GM23248 (cell line): ENCODE data around the gene TRMT112. TPM values are rescaled to one million over a fixed set of nuclear protein-coding genes. Genes with fewer than 3 reads are reported as not detected.

Source experiments
- DNase-seq: peaks from one replicate; pipeline ENCODE4 v3.0.0-alpha.2; 2015
- H2AFZ ChIP-seq: fragments of 200-600 bp; sonication (generic); 2 replicates; pipeline ENCODE4 v1.6.1; 2016; ENCODE audit warnings: antibody characterized with exemption
- H3F3A ChIP-seq: fragments of 200-600 bp; sonication (generic); 2 replicates; pipeline ENCODE4 v1.6.1; 2016; ENCODE audit warnings: mild to moderate bottlenecking, antibody characterized with exemption, mixed run types; ENCODE audit not compliant: insufficient read depth
- H3K27ac ChIP-seq: fragments of 200-600 bp; sonication (generic); 2 replicates; pipeline ENCODE4 v1.5.1; 2016; ENCODE audit warnings: mild to moderate bottlenecking
- H3K27me3 ChIP-seq: fragments of 200-600 bp; sonication (generic); replicated peaks from 2 replicates; pipeline ENCODE4 v1.6.1; 2016; ENCODE audit warnings: mild to moderate bottlenecking; ENCODE audit not compliant: insufficient read depth
- H3K36me3 ChIP-seq: fragments of 200-600 bp; sonication (generic); 2 replicates; pipeline ENCODE4 v1.6.1; 2016; ENCODE audit warnings: low read depth, mild to moderate bottlenecking
- H3K4me1 ChIP-seq: fragments of 200-600 bp; sonication (generic); 2 replicates; pipeline ENCODE4 v1.6.1; 2016; ENCODE audit warnings: mild to moderate bottlenecking; ENCODE audit not compliant: insufficient read depth
- H3K4me2 ChIP-seq: fragments of 200-600 bp; sonication (generic); one replicate; pipeline ENCODE4 v1.6.1; 2016; ENCODE audit warnings: mild to moderate bottlenecking; ENCODE audit not compliant: unreplicated experiment
- H3K4me3 ChIP-seq: fragments of 200-600 bp; sonication (generic); 2 replicates; pipeline ENCODE4 v1.5.1; 2016; ENCODE audit warnings: mild to moderate bottlenecking
- H3K79me2 ChIP-seq: fragments of 200-600 bp; sonication (generic); 2 replicates; pipeline ENCODE4 v1.6.1; 2016; ENCODE audit warnings: mild to moderate bottlenecking; ENCODE audit not compliant: insufficient read depth
- H3K9ac ChIP-seq: fragments of 200-600 bp; sonication (generic); 2 replicates; pipeline ENCODE4 v1.6.1; 2016; ENCODE audit warnings: mild to moderate bottlenecking
- H3K9me2 ChIP-seq: fragments of 200-600 bp; sonication (generic); 2 replicates; pipeline ENCODE4 v1.6.1; 2016; ENCODE audit warnings: mixed run types, mild to moderate bottlenecking, moderate library complexity; ENCODE audit not compliant: insufficient read depth
- H3K9me3 ChIP-seq: fragments of 200-600 bp; sonication (generic); one replicate; pipeline ENCODE4 v1.6.1; 2017; ENCODE audit warnings: low read depth
- H4K20me1 ChIP-seq: fragments of 200-600 bp; sonication (generic); 2 replicates; pipeline ENCODE4 v1.6.0; 2016; ENCODE audit not compliant: insufficient read depth
- EZH2 ChIP-seq: fragments of 200-600 bp; sonication (generic); IDR thresholded peaks from 2 replicates; pipeline ENCODE4 v1.6.1; 2018; ENCODE audit warnings: antibody characterized with exemption, mild to moderate bottlenecking; ENCODE audit not compliant: insufficient read depth, poor library complexity, severe bottlenecking
- EZH2phosphoT487 ChIP-seq: fragments of 200-600 bp; sonication (generic); IDR thresholded peaks from 2 replicates; pipeline ENCODE4 v1.6.1; 2018; ENCODE audit warnings: antibody characterized with exemption, moderate library complexity, mild to moderate bottlenecking, low read depth; ENCODE audit not compliant: insufficient read depth
- WGBS, 2 experiments: methylation state at CpG; one replicate each; pipeline ENCODE4 v1.1.6; 2015 to 2017; ENCODE audit warnings: low lambda C conversion rate in 2 of 2, low coverage in 1 of 2; ENCODE audit errors: missing lambda C conversion rate in 2 of 2; 5-methylcytosine and 5-hydroxymethylcytosine counted together
- in situ Hi-C: fragments of 300-500 bp; cut with MboI; formaldehyde crosslinking; loops from 2 replicates; pipeline ENCODE4 v1.15.0; 2020
- polyA plus RNA-seq: library from polyadenylated mRNA; unstranded; fragments of >200 nt; fragmentation: Nextera tagmentation; extraction: Ambion mirVana; gene quantifications from 2 replicates; pipeline ENCODE4 v1.2.1, GENCODE V29; 2016
- total RNA-seq: library from RNA; depleted of rRNA; stranded (reverse); fragments of >200 nt; shearing (Covaris generic); gene quantifications from 2 replicates; pipeline ENCODE4 v1.2.3, GENCODE V29; 2014

TRMT112 gene
- total and polyA plus RNA-seq, 2 experiments from 2014 or later = 161 to 269 TPM

DNA sequence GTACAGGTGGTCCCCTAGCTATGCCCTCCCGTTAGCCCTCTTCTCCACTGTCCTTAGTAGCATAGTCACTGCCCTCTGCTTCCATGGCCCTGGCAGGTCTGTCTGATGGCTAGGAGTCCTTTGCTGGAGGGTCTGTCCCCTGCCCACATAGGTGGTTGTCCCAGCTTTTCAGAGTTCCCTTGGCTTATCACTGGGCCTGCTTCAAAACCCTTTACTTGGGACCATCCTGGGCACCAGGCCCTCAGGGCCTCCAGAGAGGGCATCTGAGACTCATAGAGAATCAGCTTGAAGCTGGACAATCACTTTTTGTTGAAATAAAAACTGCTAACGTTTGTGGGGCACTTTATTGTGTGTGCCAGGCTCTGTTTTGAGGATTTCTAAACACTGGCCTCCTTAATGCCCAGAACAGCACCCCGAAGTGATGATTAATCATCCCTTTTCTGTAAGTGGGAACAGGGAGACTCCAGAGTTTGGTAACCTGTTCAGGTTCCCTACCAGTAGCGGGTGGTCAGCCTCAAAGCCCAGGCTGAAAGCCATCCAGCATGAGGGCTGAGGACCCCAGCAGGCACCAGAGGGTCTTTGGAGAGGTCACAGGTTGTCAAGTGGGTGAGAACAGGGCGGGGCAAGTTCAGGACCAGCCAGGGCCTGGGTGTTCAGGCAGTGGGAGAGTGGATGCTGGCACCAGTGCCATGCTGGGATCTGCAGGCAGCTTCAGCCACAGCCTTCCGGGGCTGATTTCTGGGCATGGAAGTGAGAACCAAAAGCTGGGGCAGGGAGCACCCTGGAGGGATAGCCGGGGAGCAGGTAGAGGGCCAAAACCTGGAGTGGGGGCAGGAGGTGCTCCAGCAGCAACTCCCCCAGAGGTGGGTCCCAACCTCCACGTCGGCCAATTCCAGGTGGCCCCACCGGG lies 26.8 kb downstream of the TRMT112 start:
- Histone ChIP-seq H3K36me3 (no peaks in the 10 kb centered on the region), H2AFZ (no peak overlapping the region), H4K20me1 (no peaks in the 10 kb centered on the region), H3K9ac (no peak overlapping the region), H3K27me3 (peaks cover 20% of the 10 kb centered on the region), H3K9me2 (no peaks in the 10 kb centered on the region), H3K79me2 (0 out of 2 replicates have a peak, but pooled peaks cover 6% of the 10 kb centered on the region), H3K9me3 (no peaks in the 10 kb centered on the region), H3K4me2 (no peak overlapping the region), H3K4me3 (no peak overlapping the region), H3F3A (no peaks in the 10 kb centered on the region), H3K4me1 (0 out of 2 replicates have a peak, but pooled peaks cover 2% of the 10 kb centered on the region), H3K27ac (no peak overlapping the region)
- no peak for DNase-seq
- TF ChIP-seq EZH2 (peak; percentile 34), EZH2phosphoT487 (no peak)
- in situ Hi-C loops = no loop called here
- 56 to 59% methylated on average over 10 of the region's 10 CpGs for WGBS, 2 experiments

DNA sequence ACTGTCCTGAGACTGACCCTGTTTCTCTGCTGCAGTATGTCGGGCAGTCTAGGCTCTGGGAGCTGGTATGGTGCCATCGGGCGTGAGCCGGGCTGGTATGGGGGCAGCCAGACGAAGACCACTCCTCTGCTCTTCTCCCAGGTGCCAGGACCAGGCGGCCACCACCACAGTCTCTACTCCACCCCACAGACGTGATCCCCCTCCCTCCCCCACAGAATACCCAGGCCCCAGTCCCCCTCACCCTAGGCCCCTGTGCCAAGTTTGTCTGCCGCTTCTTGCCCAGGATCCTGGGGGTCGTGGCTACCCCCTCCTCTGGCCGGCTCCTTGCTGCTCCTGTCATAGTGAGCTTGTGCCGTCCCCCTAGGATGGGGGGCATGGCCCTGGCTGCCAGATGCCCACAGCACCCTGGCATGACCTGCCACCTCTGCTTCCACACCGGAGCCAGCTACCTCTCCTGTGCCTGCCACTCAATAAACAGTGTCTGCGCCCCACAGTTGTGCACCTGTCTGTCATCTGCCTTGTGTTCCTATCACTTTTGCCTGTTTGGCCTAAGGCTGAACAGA lies 28.3 kb downstream of the TRMT112 start:
- no peaks in the 10 kb centered on the region for H3F3A ChIP-seq
- H2AFZ ChIP-seq = no peak overlapping the region
- no peak for DNase-seq
- TF ChIP-seq EZH2 (no peak), EZH2phosphoT487 (no peak)
- no peaks in the 10 kb centered on the region for H3K9me2 ChIP-seq
- H3K79me2 ChIP-seq = peaks cover 9% of the 10 kb centered on the region
- in situ Hi-C loops = no loop called here
- no peak overlapping the region for H3K9ac ChIP-seq
- peaks cover 17% of the 10 kb centered on the region for H3K27me3 ChIP-seq
- H3K4me1 ChIP-seq = no peaks in the 10 kb centered on the region
- no peaks in the 10 kb centered on the region for H4K20me1 ChIP-seq
- no peak overlapping the region for H3K27ac ChIP-seq
- WGBS, 2 experiments = 81 to 82% methylated on average over 10 to 13 of the region's 13 CpGs
- H3K9me3 ChIP-seq = no peaks in the 10 kb centered on the region
- H3K4me3 ChIP-seq = no peak overlapping the region
- no peak overlapping the region for H3K4me2 ChIP-seq
- H3K36me3 ChIP-seq = no peaks in the 10 kb centered on the region

DNA sequence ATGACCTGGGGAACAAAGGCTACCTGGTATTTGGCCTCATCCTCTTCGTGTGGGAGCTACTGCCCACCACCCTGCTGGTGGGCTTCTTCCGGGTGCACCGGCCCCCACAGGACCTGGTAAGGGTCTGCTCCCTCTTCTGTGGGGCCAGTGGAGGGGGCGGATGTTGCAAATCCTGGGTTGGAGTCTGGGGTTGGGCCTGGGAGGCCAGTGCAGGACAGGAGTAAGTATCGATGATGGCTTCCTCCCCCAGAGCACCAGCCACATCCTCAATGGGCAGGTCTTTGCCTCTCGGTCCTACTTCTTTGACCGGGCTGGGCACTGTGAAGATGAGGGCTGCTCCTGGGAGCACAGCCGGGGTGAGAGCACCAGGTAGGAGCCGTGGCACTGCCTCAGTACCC lies 29.0 kb downstream of the TRMT112 start:
- no peak for TF ChIP-seq EZH2
- TF ChIP-seq EZH2phosphoT487 = no peak
- Histone ChIP-seq H3K36me3 (no peaks in the 10 kb centered on the region), H3K9me2 (no peaks in the 10 kb centered on the region), H3K4me3 (no peak overlapping the region), H3K79me2 (peaks cover 16% of the 10 kb centered on the region), H3K27ac (no peak overlapping the region), H3K9ac (no peak overlapping the region), H3K4me1 (no peaks in the 10 kb centered on the region), H3K4me2 (no peak overlapping the region), H3K27me3 (peaks cover 16% of the 10 kb centered on the region), H3F3A (no peaks in the 10 kb centered on the region), H3K9me3 (no peaks in the 10 kb centered on the region), H4K20me1 (no peaks in the 10 kb centered on the region), H2AFZ (no peak overlapping the region)
- no peak for DNase-seq
- WGBS, 2 experiments = 75 to 82% methylated on average over 9 of the region's 9 CpGs
- in situ Hi-C loops = no loop called here

DNA sequence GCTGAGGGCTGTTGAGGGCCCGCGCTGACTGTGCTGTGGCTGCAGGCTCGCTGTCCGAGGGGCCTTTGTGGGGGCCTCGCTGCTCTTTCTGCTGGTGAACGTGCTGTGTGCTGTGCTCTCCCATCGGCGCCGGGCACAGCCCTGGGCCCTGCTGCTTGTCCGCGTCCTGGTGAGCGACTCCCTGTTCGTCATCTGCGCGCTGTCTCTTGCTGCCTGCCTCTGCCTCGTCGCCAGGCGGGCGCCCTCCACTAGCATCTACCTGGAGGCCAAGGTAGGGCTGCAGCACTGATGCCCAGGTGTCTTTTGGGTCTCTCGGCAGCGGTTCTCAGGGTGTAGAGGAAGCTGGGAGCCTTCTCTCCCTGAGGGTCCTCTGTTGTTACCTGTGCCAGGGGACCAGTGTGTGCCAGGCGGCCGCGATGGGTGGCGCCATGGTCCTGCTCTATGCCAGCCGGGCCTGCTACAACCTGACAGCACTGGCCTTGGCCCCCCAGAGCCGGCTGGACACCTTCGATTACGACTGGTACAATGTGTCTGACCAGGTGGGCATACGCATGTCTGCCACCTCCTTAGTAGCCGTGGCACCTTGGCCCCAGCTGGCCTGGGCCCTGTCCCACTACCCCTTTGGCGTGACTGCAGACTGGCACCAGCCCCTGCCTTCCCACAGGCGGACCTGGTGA lies 29.5 kb downstream of the TRMT112 start:
- WGBS, 2 experiments = 97% methylated on average over 31 to 33 of the region's 33 CpGs
- no peaks in the 10 kb centered on the region for H3F3A ChIP-seq
- no peak overlapping the region for H3K4me3 ChIP-seq
- TF ChIP-seq EZH2 (no peak), EZH2phosphoT487 (no peak)
- in situ Hi-C loops = no loop called here
- no peaks in the 10 kb centered on the region for H4K20me1 ChIP-seq
- no peaks in the 10 kb centered on the region for H3K9me3 ChIP-seq
- H3K27me3 ChIP-seq = peaks cover 11% of the 10 kb centered on the region
- H3K4me1 ChIP-seq = no peaks in the 10 kb centered on the region
- DNase-seq = no peak
- H3K27ac ChIP-seq = no peak overlapping the region
- no peaks in the 10 kb centered on the region for H3K36me3 ChIP-seq
- H3K9ac ChIP-seq = no peak overlapping the region
- no peak overlapping the region for H2AFZ ChIP-seq
- H3K4me2 ChIP-seq = no peak overlapping the region
- no peaks in the 10 kb centered on the region for H3K9me2 ChIP-seq
- H3K79me2 ChIP-seq = peaks cover 22% of the 10 kb centered on the region
